ENCODE results near the gene OLFM3. TPM values are rescaled to one million over a fixed set of nuclear protein-coding genes. Genes with fewer than 3 reads are reported as not detected.

Gene OLFM3
- total and polyA plus RNA-seq, 4 donors: not detected

DNA sequence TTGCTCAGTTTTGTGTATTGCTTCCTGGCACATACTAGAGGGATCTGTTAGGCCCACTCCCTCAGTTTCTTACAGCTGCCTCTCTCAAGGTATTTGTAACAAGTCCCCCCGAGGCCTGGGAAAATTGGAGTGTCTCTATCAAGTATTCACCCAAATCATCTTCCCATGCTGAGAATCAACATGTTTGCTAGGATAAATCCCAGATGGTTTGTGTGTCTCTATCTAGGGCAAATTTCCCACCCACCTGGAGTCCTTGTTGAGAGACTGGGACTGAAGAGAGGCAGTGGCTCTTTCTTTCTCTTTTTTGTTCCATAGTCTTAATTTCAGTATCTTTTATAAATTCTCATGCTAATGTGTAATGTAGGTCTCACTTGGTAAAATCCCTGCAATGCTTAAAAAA is 58.0 kb downstream of the OLFM3 start:
- Histone ChIP-seq H3K9me3 (ENCODE audit: control insufficient read depth in 4 of 4, low read length in 3 of 4) (no peaks in the 10 kb centered on the region), H3K36me3 (ENCODE audit: control insufficient read depth in 4 of 4, insufficient read depth in 3 of 4, low read depth in 1 of 4, low read length in 3 of 4) (no peaks in the 10 kb centered on the region), H3K4me3 (ENCODE audit: low read depth in 1 of 3, low read length in 3 of 3) (no peak overlapping the region), H3K27me3 (ENCODE audit: control insufficient read depth in 4 of 4, insufficient read depth in 4 of 4, low read length in 3 of 4) (no peaks in the 10 kb centered on the region), H3K9ac (ENCODE audit: low read depth in 1 of 2, low read length in 2 of 2) (no peak overlapping the region), H3K27ac (ENCODE audit: low read depth in 1 of 2, low read length in 2 of 2) (no peak overlapping the region), H3K4me1 (ENCODE audit: control insufficient read depth in 4 of 4, insufficient read depth in 4 of 4, low read length in 3 of 4) (no peaks in the 10 kb centered on the region)
- DNase-seq (ENCODE audit: low spot score): no peak
- 27% methylated on average over 1 of the region's 1 CpG for WGBS
- TF ChIP-seq HNF4A (conservative IDR thresholded peaks at IDR 0.05) (no peak), YY1 (IDR thresholded peaks at IDR 0.05) (no peak), FOXA2 (IDR thresholded peaks at IDR 0.05) (no peak), NR2F2 (IDR thresholded peaks at IDR 0.05) (no peak), TAF1 (conservative IDR thresholded peaks at IDR 0.05) (no peak), FOXA1 (IDR thresholded peaks at IDR 0.05) (no peak), RXRA (IDR thresholded peaks at IDR 0.05) (no peak), HNF4G (IDR thresholded peaks at IDR 0.05) (no peak), SP1 (IDR thresholded peaks at IDR 0.05) (no peak)
- TF ChIP-seq, protein P1, sequence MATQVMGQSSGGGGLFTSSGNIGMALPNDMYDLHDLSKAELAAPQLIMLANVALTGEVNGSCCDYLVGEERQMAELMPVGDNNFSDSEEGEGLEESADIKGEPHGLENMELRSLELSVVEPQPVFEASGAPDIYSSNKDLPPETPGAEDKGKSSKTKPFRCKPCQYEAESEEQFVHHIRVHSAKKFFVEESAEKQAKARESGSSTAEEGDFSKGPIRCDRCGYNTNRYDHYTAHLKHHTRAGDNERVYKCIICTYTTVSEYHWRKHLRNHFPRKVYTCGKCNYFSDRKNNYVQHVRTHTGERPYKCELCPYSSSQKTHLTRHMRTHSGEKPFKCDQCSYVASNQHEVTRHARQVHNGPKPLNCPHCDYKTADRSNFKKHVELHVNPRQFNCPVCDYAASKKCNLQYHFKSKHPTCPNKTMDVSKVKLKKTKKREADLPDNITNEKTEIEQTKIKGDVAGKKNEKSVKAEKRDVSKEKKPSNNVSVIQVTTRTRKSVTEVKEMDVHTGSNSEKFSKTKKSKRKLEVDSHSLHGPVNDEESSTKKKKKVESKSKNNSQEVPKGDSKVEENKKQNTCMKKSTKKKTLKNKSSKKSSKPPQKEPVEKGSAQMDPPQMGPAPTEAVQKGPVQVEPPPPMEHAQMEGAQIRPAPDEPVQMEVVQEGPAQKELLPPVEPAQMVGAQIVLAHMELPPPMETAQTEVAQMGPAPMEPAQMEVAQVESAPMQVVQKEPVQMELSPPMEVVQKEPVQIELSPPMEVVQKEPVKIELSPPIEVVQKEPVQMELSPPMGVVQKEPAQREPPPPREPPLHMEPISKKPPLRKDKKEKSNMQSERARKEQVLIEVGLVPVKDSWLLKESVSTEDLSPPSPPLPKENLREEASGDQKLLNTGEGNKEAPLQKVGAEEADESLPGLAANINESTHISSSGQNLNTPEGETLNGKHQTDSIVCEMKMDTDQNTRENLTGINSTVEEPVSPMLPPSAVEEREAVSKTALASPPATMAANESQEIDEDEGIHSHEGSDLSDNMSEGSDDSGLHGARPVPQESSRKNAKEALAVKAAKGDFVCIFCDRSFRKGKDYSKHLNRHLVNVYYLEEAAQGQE (IDR thresholded peaks at IDR 0.05): no peak
- TF ChIP-seq, protein P2, sequence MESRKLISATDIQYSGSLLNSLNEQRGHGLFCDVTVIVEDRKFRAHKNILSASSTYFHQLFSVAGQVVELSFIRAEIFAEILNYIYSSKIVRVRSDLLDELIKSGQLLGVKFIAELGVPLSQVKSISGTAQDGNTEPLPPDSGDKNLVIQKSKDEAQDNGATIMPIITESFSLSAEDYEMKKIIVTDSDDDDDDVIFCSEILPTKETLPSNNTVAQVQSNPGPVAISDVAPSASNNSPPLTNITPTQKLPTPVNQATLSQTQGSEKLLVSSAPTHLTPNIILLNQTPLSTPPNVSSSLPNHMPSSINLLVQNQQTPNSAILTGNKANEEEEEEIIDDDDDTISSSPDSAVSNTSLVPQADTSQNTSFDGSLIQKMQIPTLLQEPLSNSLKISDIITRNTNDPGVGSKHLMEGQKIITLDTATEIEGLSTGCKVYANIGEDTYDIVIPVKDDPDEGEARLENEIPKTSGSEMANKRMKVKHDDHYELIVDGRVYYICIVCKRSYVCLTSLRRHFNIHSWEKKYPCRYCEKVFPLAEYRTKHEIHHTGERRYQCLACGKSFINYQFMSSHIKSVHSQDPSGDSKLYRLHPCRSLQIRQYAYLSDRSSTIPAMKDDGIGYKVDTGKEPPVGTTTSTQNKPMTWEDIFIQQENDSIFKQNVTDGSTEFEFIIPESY (IDR thresholded peaks at IDR 0.05): no peak
- TF ChIP-seq, protein P3, sequence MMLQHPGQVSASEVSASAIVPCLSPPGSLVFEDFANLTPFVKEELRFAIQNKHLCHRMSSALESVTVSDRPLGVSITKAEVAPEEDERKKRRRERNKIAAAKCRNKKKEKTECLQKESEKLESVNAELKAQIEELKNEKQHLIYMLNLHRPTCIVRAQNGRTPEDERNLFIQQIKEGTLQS (IDR thresholded peaks at IDR 0.05): no peak
- TF ChIP-seq, protein P4, sequence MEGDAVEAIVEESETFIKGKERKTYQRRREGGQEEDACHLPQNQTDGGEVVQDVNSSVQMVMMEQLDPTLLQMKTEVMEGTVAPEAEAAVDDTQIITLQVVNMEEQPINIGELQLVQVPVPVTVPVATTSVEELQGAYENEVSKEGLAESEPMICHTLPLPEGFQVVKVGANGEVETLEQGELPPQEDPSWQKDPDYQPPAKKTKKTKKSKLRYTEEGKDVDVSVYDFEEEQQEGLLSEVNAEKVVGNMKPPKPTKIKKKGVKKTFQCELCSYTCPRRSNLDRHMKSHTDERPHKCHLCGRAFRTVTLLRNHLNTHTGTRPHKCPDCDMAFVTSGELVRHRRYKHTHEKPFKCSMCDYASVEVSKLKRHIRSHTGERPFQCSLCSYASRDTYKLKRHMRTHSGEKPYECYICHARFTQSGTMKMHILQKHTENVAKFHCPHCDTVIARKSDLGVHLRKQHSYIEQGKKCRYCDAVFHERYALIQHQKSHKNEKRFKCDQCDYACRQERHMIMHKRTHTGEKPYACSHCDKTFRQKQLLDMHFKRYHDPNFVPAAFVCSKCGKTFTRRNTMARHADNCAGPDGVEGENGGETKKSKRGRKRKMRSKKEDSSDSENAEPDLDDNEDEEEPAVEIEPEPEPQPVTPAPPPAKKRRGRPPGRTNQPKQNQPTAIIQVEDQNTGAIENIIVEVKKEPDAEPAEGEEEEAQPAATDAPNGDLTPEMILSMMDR (IDR thresholded peaks at IDR 0.05; ENCODE audit: low read depth, low read length, missing input control): no peak

DNA sequence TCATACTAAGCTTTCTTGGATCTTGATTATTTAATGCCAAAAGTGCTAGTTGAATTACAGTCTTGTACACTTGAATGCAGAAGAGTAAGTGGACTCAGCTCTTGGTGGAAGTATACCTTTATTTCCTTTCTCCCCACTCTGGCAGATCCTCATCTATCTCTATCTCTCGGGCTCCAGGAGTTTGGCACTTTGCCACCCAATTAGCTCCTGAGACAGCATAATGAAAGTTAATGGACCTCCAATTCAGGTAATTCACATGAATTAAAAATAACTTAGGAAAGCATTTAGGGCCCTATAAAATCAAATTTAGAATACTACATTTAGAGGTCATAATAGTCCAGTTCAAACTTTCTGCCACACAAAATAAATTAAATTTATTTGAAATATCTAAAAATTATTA is 67.4 kb downstream of the OLFM3 start:
- no peak overlapping the region for H3K4me3 ChIP-seq (ENCODE audit: low read depth in 1 of 3, low read length in 3 of 3)
- no peaks in the 10 kb centered on the region for H3K9me3 ChIP-seq (ENCODE audit: control insufficient read depth in 4 of 4, low read length in 3 of 4)
- no peaks in the 10 kb centered on the region for H3K27me3 ChIP-seq (ENCODE audit: control insufficient read depth in 4 of 4, insufficient read depth in 4 of 4, low read length in 3 of 4)
- H3K4me1 ChIP-seq (ENCODE audit: control insufficient read depth in 4 of 4, insufficient read depth in 4 of 4, low read length in 3 of 4): no peaks in the 10 kb centered on the region
- H3K9ac ChIP-seq (ENCODE audit: low read depth in 1 of 2, low read length in 2 of 2): no peak overlapping the region
- DNase-seq (ENCODE audit: low spot score): no peak
- no peaks in the 10 kb centered on the region for H3K36me3 ChIP-seq (ENCODE audit: control insufficient read depth in 4 of 4, insufficient read depth in 3 of 4, low read depth in 1 of 4, low read length in 3 of 4)
- no peak overlapping the region for H3K27ac ChIP-seq (ENCODE audit: low read depth in 1 of 2, low read length in 2 of 2)
- 57% methylated on average over 1 of the region's 1 CpG for WGBS
- TF ChIP-seq FOXA2 (IDR thresholded peaks at IDR 0.05): no peak
- TF ChIP-seq JUND (IDR thresholded peaks at IDR 0.05): no peak
- TF ChIP-seq RXRA (IDR thresholded peaks at IDR 0.05): no peak
- TF ChIP-seq RAD21 (IDR thresholded peaks at IDR 0.05): no peak
- no peak for TF ChIP-seq SP1 (IDR thresholded peaks at IDR 0.05)
- no peak for TF ChIP-seq YY1 (IDR thresholded peaks at IDR 0.05)
- TF ChIP-seq EGR1 (IDR thresholded peaks at IDR 0.05; ENCODE audit: low read depth in 2 of 2): no peak
- TF ChIP-seq, protein P2 (IDR thresholded peaks at IDR 0.05): no peak
- no peak for TF ChIP-seq NR2F2 (IDR thresholded peaks at IDR 0.05)
- TF ChIP-seq TAF1 (conservative IDR thresholded peaks at IDR 0.05): no peak
- TF ChIP-seq FOXA1 (IDR thresholded peaks at IDR 0.05): no peak
- TF ChIP-seq, protein P4 (IDR thresholded peaks at IDR 0.05; ENCODE audit: low read depth, low read length, missing input control): no peak
- TF ChIP-seq HNF4G (IDR thresholded peaks at IDR 0.05): no peak
- TF ChIP-seq, protein P1 (IDR thresholded peaks at IDR 0.05): no peak

Data from liver (tissue), 9 donors.